Subcutaneous adipose tissue (tissue), 4 donors: Measurements from ENCODE around the gene APPBP2. TPM values are rescaled to one million over a fixed set of nuclear protein-coding genes. Genes with fewer than 3 reads are reported as not detected.

Experiments used
- CTCF ChIP-seq: fragments of 450-650 bp; IDR thresholded peaks from one replicate; pipeline ENCODE4 v1.5.1; 2016; ENCODE audit warnings: low read depth, mild to moderate bottlenecking, control low read depth, antibody characterized with exemption, moderate library complexity
- small RNA-seq: library from RNA; depleted of rRNA; stranded (forward); fragments of <200 nt; gene quantifications from one replicate; pipeline ENCODE3, GENCODE V24; 2016
- total RNA-seq, 4 donors: library from RNA; depleted of rRNA; stranded (reverse); fragments of >200 nt; gene quantifications; one replicate each; pipeline ENCODE4 v1.1.0, GENCODE V29; 2016

Gene APPBP2
- total RNA-seq, 4 donors from 2014 or later, result 27.7 to 39.9 (median 36.3) TPM

- no peak for TF ChIP-seq CTCF
Observed at GRCh38 chr17:60396412-60396811, 129.6 kb downstream of the APPBP2 start.

- no peak for TF ChIP-seq CTCF
Observed at GRCh38 chr17:60395508-60396065, 130.5 kb downstream of the APPBP2 start.

GRCh38 chr17:60393840-60394723, 132.0 kb downstream of the APPBP2 start:
- TF ChIP-seq CTCF, result no peak

Small RNAs within 50 kb of the gene (small RNA-seq; reads per million reads assigned to genes)
- gene AC011921.2, result not detected

Other genes starting within 250 kb of the APPBP2 start
- gene USP32, start 134.1 kb downstream of the APPBP2 start, total RNA-seq, result 10 to 100 TPM; 65.1 to 80.1 (median 77.2) TPM
- not detected for gene CHCT1, start 103.8 kb downstream of the APPBP2 start, total RNA-seq
- gene PPM1D, start 74.0 kb upstream of the APPBP2 start, total RNA-seq, result 10 to 100 TPM; 12.2 to 16.1 (median 15.4) TPM
- gene BCAS3, start 151.6 kb upstream of the APPBP2 start, total RNA-seq, result 10 to 100 TPM; 21.7 to 42.2 (median 23.0) TPM